Ascending aorta (tissue), 2 donors: ENCODE results near the gene GOLGA3. TPM values are rescaled to one million over a fixed set of nuclear protein-coding genes. Genes with fewer than 3 reads are reported as not detected.
"Not testable (repeated sequence)": the region's sequence is repeated elsewhere in the genome, so short reads cannot be mapped to it uniquely, and the experiment has no call there.

Source experiments
- DNase-seq, 2 donors: peaks; one replicate each; pipeline ENCODE4 v3.0.0-alpha.2; 2019; ENCODE audit warnings: low spot score in 2 of 2
- H3K27ac ChIP-seq, 2 donors: fragments of 200-600 bp; sonication (generic); one replicate each; pipeline ENCODE4 v1.5.1; 2016 to 2017; ENCODE audit warnings: mild to moderate bottlenecking in 1 of 2
- H3K27me3 ChIP-seq: fragments of 200-600 bp; sonication (generic); one replicate; pipeline ENCODE4 v1.5.1; 2017
- H3K36me3 ChIP-seq, 2 donors: fragments of 200-600 bp; sonication (generic); one replicate each; pipeline ENCODE4 v1.5.1; 2016
- H3K4me1 ChIP-seq, 2 donors: fragments of 200-600 bp; sonication (generic); one replicate each; pipeline ENCODE4 v1.5.1; 2016 to 2017; ENCODE audit warnings: mild to moderate bottlenecking in 1 of 2
- H3K4me3 ChIP-seq, 2 donors: fragments of 200-600 bp; sonication (generic); one replicate each; pipeline ENCODE4 v1.5.1; 2016 to 2017; ENCODE audit warnings: mild to moderate bottlenecking in 1 of 2
- H3K9me3 ChIP-seq, 2 donors: fragments of 200-600 bp; sonication (generic); one replicate each; pipeline ENCODE4 v1.5.1; 2016
- intact Hi-C: fragments of 100-400 bp; cut with DNase I; formaldehyde crosslinking; loops from one replicate; pipeline ENCODE4 v1.15.1; 2023
- total RNA-seq: library from RNA; depleted of rRNA; stranded (reverse); fragments of >200 nt; gene quantifications from one replicate; pipeline ENCODE4 v1.1.0, GENCODE V29; 2016
- TF ChIP-seq, protein P1 (sequence below), 3 experiments: fragments of 200-600 bp in 2 of 3; fragments of 450-650 bp in 1 of 3; sonication (generic) in 2 of 3; IDR thresholded peaks; one replicate each; pipeline ENCODE4 v1.5.1; 2016 to 2019; ENCODE audit warnings: antibody characterized with exemption in 3 of 3, mild to moderate bottlenecking in 1 of 3, moderate library complexity in 1 of 3

Gene GOLGA3
- total RNA-seq, 1 donor from 2014 or later = 173 TPM

DNA sequence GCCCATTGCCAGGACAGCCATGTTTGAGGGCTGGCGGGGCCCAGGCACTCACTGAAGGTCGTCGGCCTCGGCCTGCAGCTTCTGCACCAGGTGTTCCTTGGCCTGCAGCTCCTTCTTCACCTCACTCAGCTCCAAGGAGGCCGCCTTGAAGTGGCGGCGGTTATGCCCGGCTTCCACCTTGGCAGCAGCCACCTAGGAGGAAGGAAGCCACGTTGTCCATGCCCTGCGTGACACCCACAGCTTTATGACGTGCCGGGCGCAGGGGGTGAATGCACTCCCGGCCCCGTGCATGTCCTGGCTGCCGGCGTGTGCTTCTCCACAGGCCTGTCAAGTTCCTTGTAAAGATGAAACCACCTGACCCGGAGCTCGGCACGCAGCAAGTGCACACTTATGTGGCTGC lies 51.1 kb downstream of the GOLGA3 start:
- Histone ChIP-seq H3K27me3 (no peaks in the 10 kb centered on the region), H3K9me3 (no peaks in the 10 kb centered on the region), H3K4me1 (no peaks in the 10 kb centered on the region), H3K4me3 (no peak overlapping the region), H3K27ac (no peak overlapping the region), H3K36me3 (peaks cover 94 to 95% of the 10 kb centered on the region in 2 donors)
- intact Hi-C loops = no loop called here
- DNase-seq = no peak
- TF ChIP-seq, protein P1, sequence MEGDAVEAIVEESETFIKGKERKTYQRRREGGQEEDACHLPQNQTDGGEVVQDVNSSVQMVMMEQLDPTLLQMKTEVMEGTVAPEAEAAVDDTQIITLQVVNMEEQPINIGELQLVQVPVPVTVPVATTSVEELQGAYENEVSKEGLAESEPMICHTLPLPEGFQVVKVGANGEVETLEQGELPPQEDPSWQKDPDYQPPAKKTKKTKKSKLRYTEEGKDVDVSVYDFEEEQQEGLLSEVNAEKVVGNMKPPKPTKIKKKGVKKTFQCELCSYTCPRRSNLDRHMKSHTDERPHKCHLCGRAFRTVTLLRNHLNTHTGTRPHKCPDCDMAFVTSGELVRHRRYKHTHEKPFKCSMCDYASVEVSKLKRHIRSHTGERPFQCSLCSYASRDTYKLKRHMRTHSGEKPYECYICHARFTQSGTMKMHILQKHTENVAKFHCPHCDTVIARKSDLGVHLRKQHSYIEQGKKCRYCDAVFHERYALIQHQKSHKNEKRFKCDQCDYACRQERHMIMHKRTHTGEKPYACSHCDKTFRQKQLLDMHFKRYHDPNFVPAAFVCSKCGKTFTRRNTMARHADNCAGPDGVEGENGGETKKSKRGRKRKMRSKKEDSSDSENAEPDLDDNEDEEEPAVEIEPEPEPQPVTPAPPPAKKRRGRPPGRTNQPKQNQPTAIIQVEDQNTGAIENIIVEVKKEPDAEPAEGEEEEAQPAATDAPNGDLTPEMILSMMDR (IDR thresholded peaks at IDR 0.05) = no peak

DNA sequence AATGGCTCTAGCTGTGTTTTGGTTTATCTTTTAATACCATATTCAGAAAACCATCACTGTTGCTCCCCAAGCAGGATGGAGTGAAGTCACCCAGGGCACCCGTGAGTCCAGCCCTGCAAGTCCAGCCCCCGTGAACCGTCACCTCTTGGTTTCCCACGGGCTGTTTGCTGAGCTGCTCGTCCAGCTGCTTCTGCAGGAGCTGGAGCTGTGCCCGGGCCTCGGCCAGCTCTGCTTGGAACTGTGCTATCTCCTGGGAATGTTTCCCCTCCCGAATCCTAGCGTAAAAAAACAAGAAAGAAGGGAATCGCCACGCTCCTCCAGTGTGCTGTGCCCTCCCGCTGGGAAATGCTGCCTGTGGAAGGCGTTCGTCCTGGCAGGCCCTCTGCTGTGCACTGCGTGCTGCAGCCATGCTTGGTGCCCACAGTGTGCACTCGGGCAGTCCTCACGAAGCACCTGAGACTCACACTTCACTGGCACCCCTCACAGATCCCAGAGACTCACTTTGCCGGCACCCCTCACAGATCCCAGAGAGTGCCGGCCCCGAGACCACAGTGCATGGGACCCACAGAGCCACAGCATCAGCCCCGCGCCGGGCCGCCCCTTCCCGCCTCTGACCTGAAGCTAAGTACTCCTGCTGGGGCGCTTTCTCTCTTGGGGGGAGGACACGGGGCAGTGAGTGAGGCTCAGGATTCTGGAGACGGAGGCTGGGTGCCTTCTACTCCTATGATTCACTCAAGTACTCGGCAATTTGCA lies 51.7 kb downstream of the GOLGA3 start:
- no peaks in the 10 kb centered on the region for H3K4me1 ChIP-seq
- no peak overlapping the region for H3K27ac ChIP-seq
- no peaks in the 10 kb centered on the region for H3K9me3 ChIP-seq
- H3K4me3 ChIP-seq = no peak overlapping the region
- intact Hi-C loops = no loop called here
- TF ChIP-seq, protein P1 (IDR thresholded peaks at IDR 0.05) = no peak
- peaks cover 92 to 94% of the 10 kb centered on the region in 2 donors for H3K36me3 ChIP-seq
- no peak for DNase-seq
- no peaks in the 10 kb centered on the region for H3K27me3 ChIP-seq

GRCh38 chr12:132776230-132776625 lies 52.4 kb downstream of the GOLGA3 start:
- H3K27ac ChIP-seq, H3K9me3 ChIP-seq, intact Hi-C loops, H3K4me3 ChIP-seq, H3K4me1 ChIP-seq, H3K27me3 ChIP-seq, DNase-seq: not testable (repeated sequence)
- H3K36me3 ChIP-seq = peaks cover 92 to 94% of the 10 kb centered on the region in 2 donors

DNA sequence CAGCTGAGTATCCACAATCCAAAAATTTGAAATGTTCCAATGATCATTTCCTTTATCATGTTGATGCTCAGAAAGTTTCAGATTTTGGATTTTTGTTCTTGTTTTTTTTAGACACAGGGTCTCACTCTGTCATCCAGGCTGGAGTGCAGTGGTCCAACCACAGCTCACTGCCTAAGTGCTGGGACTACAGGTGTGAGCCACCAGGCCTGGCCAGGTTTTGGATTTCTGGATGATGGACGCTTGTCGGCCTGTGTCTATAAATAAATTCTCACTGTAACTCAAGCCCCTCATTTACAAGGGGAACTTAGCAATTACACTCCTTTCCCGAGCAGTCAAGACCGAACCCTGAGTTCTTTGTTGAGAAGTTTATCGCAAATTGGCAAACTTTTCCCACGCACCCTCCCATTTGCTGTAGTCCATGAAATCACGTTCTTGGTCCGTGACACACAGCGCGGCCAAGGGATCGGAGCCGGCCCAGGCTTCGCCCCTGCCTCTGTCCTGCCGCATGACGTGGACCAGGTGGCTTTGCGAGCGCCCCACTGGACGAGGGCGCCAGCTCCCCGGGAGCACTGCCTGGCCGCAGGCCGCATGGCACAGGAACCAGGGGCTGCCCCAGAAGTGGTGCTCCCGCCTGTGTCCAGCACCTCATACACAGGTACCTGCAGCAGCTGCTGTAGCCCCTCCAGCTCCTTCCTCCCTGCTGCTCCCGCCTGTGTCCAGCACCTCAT lies 53.0 kb downstream of the GOLGA3 start:
- intact Hi-C loops = no loop called here
- Histone ChIP-seq H3K4me3 (no peak overlapping the region), H3K36me3 (peaks cover 88 to 94% of the 10 kb centered on the region in 2 donors), H3K4me1 (no peaks in the 10 kb centered on the region), H3K27me3 (no peaks in the 10 kb centered on the region), H3K9me3 (no peaks in the 10 kb centered on the region), H3K27ac (no peak overlapping the region)
- TF ChIP-seq, protein P1 (IDR thresholded peaks at IDR 0.05) = no peak
- DNase-seq = no peak

GRCh38 chr12:132774646-132775275 lies 53.9 kb downstream of the GOLGA3 start:
- Histone ChIP-seq H3K4me1 (no peaks in the 10 kb centered on the region), H3K9me3 (no peaks in the 10 kb centered on the region), H3K4me3 (no peak overlapping the region), H3K27me3 (no peaks in the 10 kb centered on the region), H3K36me3 (peaks cover 87 to 93% of the 10 kb centered on the region in 2 donors), H3K27ac (no peak overlapping the region)
- DNase-seq = no peak
- intact Hi-C loops = no loop called here
- TF ChIP-seq, protein P1 (IDR thresholded peaks at IDR 0.05) = no peak

DNA sequence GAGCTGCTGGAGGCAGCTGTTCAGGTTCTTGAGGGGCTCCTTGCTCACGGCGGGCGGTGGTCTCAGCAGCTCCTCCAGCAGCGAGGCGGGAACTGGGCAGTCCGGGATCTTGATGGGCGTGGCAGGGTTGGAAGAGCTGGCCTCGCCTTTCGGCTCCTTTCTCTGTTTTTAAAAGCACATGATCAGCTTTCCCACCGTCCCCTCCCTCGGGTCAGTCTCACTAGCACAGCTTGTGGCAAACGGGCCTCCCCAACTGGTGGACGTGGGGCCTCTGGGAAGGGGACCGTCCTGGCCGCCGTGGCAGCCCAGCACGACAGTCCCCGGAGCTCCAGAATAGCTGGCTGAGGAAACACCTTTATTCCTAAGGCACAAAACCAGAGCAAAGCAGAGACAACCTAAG lies 54.5 kb downstream of the GOLGA3 start:
- TF ChIP-seq, protein P1 (IDR thresholded peaks at IDR 0.05) = no peak
- Histone ChIP-seq H3K36me3 (peaks cover 81 to 95% of the 10 kb centered on the region in 2 donors), H3K27me3 (no peaks in the 10 kb centered on the region), H3K27ac (no peak overlapping the region), H3K4me1 (no peaks in the 10 kb centered on the region), H3K9me3 (no peaks in the 10 kb centered on the region), H3K4me3 (no peak overlapping the region)
- no peak for DNase-seq
- intact Hi-C loops = no loop called here
